Measurements from ENCODE around the gene PDSS2. TPM values are rescaled to one million over a fixed set of nuclear protein-coding genes. Genes with fewer than 3 reads are reported as not detected.
A peak's percentile ranks its signal among the peaks of the same experiment; 100 is the strongest.

Gene PDSS2
- polyA plus RNA-seq, 1 donor (not counting 4 experiments of a cell fraction or from before 2014, with no cell fraction given) = 12.5 TPM

DNA sequence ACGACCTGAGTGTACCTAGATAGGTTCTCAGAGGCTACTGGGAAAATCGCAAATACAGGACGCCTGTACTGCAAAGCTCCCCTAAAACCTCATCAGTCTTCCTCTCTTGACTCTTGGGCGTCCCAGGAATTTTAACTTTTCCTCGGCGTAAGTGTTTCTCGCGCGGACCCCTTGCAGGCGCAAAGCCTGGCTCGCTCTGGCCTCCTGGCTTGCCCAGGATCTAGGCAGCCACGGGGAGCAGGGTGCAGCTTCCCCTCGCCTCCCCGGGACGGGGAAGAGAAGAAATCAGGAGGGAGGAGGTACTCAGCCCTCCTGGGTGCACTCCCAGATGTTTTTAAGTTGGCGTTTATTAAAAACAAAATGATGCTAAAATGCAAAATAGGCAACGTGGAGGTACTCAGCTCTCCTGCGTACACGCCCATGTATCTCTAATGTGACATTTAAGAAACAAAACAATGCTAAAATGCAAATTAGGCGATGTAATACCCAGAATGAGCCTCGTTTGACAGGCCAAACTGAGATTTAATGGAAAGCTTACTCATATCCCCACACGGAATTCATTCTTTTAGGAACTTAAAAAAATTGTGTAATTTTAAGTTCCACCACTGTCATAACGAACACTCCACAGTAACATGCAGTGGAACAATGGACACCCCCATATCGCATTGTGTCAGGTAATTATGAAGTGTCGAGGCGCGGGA is 29.0 kb upstream of the PDSS2 start:
- TF ChIP-seq CTCF (optimal IDR thresholded peaks at IDR 0.05 in 1 of 3, IDR thresholded peaks at IDR 0.05 in 1 of 3, conservative IDR thresholded peaks at IDR 0.05 in 1 of 3; ENCODE audit: extremely low read depth in 1 of 3, insufficient read depth in 2 of 3, low read length in 3 of 3) (no peak), EZH2 (IDR thresholded peaks at IDR 0.05; ENCODE audit: low read length) (no peak)
- peaks cover 7% of the 10 kb centered on the region for H3K4me1 ChIP-seq (ENCODE audit: control insufficient read depth, extremely low read depth, insufficient read depth, low read length)
- no peaks in the 10 kb centered on the region for H3K9me3 ChIP-seq (ENCODE audit: control insufficient read depth, low read depth, low read length)
- no peak for FAIRE-seq
- H4K20me1 ChIP-seq (ENCODE audit: control insufficient read depth, extremely low read depth, insufficient read depth, low read length) = no peaks in the 10 kb centered on the region
- peak overlapping the region in 1 of 3 experiments; percentile 55 for H3K4me3 ChIP-seq (ENCODE audit: control insufficient read depth in 2 of 3, extremely low read depth in 1 of 3, insufficient read depth in 2 of 3, low read depth in 1 of 3, low read length in 3 of 3)
- dilution Hi-C loops (cut with MboI; ENCODE audit: extremely low pct_ligation_motif_present, low sequenced_read_pairs) = no loop called here
- H3K27me3 ChIP-seq (ENCODE audit: control insufficient read depth, extremely low read depth, insufficient read depth, low read length) = peaks cover 77% of the 10 kb centered on the region
- no peaks in the 10 kb centered on the region for H3K79me2 ChIP-seq (ENCODE audit: control insufficient read depth, insufficient read depth, low read length)
- H3K36me3 ChIP-seq (ENCODE audit: control insufficient read depth in 2 of 2, extremely low read depth in 1 of 2, insufficient read depth in 2 of 2, low read length in 2 of 2) = no peaks in the 10 kb centered on the region
- H3K9ac ChIP-seq (ENCODE audit: control insufficient read depth, extremely low read depth, insufficient read depth, low read length) = no peak overlapping the region
- no peaks in the 10 kb centered on the region for H3K9me1 ChIP-seq (ENCODE audit: control insufficient read depth, extremely low read depth, insufficient read depth, low read length)
- H3K27ac ChIP-seq (ENCODE audit: control insufficient read depth, insufficient read depth, low read length) = no peak overlapping the region
- H3K4me2 ChIP-seq (ENCODE audit: control insufficient read depth, extremely low read depth, insufficient read depth, low read depth, low read length) = peak overlapping the region; percentile 90
- H2AFZ ChIP-seq (ENCODE audit: control insufficient read depth, low read length) = no peak overlapping the region
- no peak for DNase-seq (ENCODE audit: low read depth, low spot score)

GRCh38 chr6:107485157-107485556 is 25.8 kb upstream of the PDSS2 start:
- Histone ChIP-seq H4K20me1 (ENCODE audit: control insufficient read depth, extremely low read depth, insufficient read depth, low read length) (no peaks in the 10 kb centered on the region), H3K4me3 (ENCODE audit: control insufficient read depth in 2 of 3, extremely low read depth in 1 of 3, insufficient read depth in 2 of 3, low read depth in 1 of 3, low read length in 3 of 3) (no peak overlapping the region)

More at GRCh38 chr6:107485157-107485556, 25.8 kb upstream of the PDSS2 start:
- FAIRE-seq (no peak), DNase-seq (ENCODE audit: low read depth, low spot score) (no peak)
- peaks cover 62% of the 10 kb centered on the region for H3K27me3 ChIP-seq (ENCODE audit: control insufficient read depth, extremely low read depth, insufficient read depth, low read length)
- peaks cover 7% of the 10 kb centered on the region for H3K4me1 ChIP-seq (ENCODE audit: control insufficient read depth, extremely low read depth, insufficient read depth, low read length)
- H3K27ac ChIP-seq (ENCODE audit: control insufficient read depth, insufficient read depth, low read length) = no peak overlapping the region
- no peak overlapping the region for H3K9ac ChIP-seq (ENCODE audit: control insufficient read depth, extremely low read depth, insufficient read depth, low read length)
- H3K79me2 ChIP-seq (ENCODE audit: control insufficient read depth, insufficient read depth, low read length) = no peaks in the 10 kb centered on the region
- H3K36me3 ChIP-seq (ENCODE audit: control insufficient read depth in 2 of 2, extremely low read depth in 1 of 2, insufficient read depth in 2 of 2, low read length in 2 of 2) = no peaks in the 10 kb centered on the region
- H3K4me2 ChIP-seq (ENCODE audit: control insufficient read depth, extremely low read depth, insufficient read depth, low read depth, low read length) = no peak overlapping the region
- H2AFZ ChIP-seq (ENCODE audit: control insufficient read depth, low read length) = no peak overlapping the region
- TF ChIP-seq CTCF (optimal IDR thresholded peaks at IDR 0.05 in 1 of 3, IDR thresholded peaks at IDR 0.05 in 1 of 3, conservative IDR thresholded peaks at IDR 0.05 in 1 of 3; ENCODE audit: extremely low read depth in 1 of 3, insufficient read depth in 2 of 3, low read length in 3 of 3) (no peak), EZH2 (IDR thresholded peaks at IDR 0.05; ENCODE audit: low read length) (no peak)
- H3K9me3 ChIP-seq (ENCODE audit: control insufficient read depth, low read depth, low read length) = no peaks in the 10 kb centered on the region
- no peaks in the 10 kb centered on the region for H3K9me1 ChIP-seq (ENCODE audit: control insufficient read depth, extremely low read depth, insufficient read depth, low read length)
- dilution Hi-C loops (cut with MboI; ENCODE audit: extremely low pct_ligation_motif_present, low sequenced_read_pairs) = no loop called here

All from keratinocyte (primary cell).